Naive thymus-derived CD4-positive, alpha-beta T cell (primary cell): ENCODE data around the gene HMGCL. TPM values are rescaled to one million over a fixed set of nuclear protein-coding genes. Genes with fewer than 3 reads are reported as not detected.
A peak's percentile ranks its signal among the peaks of the same experiment; 100 is the strongest.
"Not testable (repeated sequence)": the region's sequence is repeated elsewhere in the genome, so short reads cannot be mapped to it uniquely, and the experiment has no call there.

Source experiments
- ATAC-seq: fragments of 150-1000 bp; cut with Tn5 transposase; 2 replicates; pipeline ENCODE4 v1.10.0; 2021; ENCODE audit warnings: mild to moderate bottlenecking, moderate library complexity
- CTCF ChIA-PET: fragments of 350-600 bp; sonication (Branson Sonifier 250); formaldehyde crosslinking; loops from one replicate; lab custom pipeline; 2021; ENCODE audit warnings: antibody characterized with exemption; lab: Charles Lee
- POLR2A ChIA-PET: fragments of 350-600 bp; sonication (Branson Sonifier 250); formaldehyde crosslinking; loops from one replicate; lab custom pipeline; 2021; ENCODE audit warnings: antibody characterized with exemption, inconsistent platforms; lab: Charles Lee
- DNase-seq, 9 donors: peaks; one replicate each; pipeline versions ENCODE4 v3.0.0 to v3.0.0-alpha.2; 2020 to 2022; ENCODE audit warnings: mixed read lengths in 1 of 9
- H3K27ac ChIP-seq: one replicate; pipeline ENCODE4 v1.7.0; 2013; ENCODE audit warnings: mild to moderate bottlenecking, low read depth, low read length, moderate library complexity
- H3K27me3 ChIP-seq, 2 donors: one replicate each; pipeline ENCODE4 v1.7.0; 2013; ENCODE audit warnings: low read length in 2 of 2, mild to moderate bottlenecking in 2 of 2, moderate library complexity in 2 of 2; ENCODE audit not compliant: control insufficient read depth in 2 of 2, insufficient read depth in 2 of 2
- H3K36me3 ChIP-seq, 3 experiments: 1 replicate in 2 of 3; 2 replicates in 1 of 3; pipeline ENCODE4 v1.7.0; 2013; ENCODE audit warnings: low read length in 3 of 3, mild to moderate bottlenecking in 3 of 3, moderate library complexity in 1 of 3; ENCODE audit not compliant: insufficient read depth in 3 of 3, control insufficient read depth in 2 of 3
- H3K4me1 ChIP-seq, 2 donors: one replicate each; pipeline ENCODE4 v1.7.0; 2013; ENCODE audit warnings: low read length in 2 of 2, mild to moderate bottlenecking in 2 of 2, moderate library complexity in 1 of 2; ENCODE audit not compliant: control insufficient read depth in 2 of 2, insufficient read depth in 2 of 2
- H3K4me3 ChIP-seq: 2 replicates; pipeline ENCODE4 v1.7.0; 2013; ENCODE audit warnings: mild to moderate bottlenecking, low read length
- H3K9me3 ChIP-seq, 3 experiments: 1 replicate in 2 of 3; 2 replicates in 1 of 3; pipeline ENCODE4 v1.7.0; 2013; ENCODE audit warnings: low read length in 3 of 3; ENCODE audit not compliant: control insufficient read depth in 2 of 3
- H3K27ac Mint-ChIP-seq, 9 donors: one replicate each; pipeline ENCODE4 v1.8.0; 2020 to 2022; ENCODE audit warnings: mixed read lengths in 9 of 9, mild to moderate bottlenecking in 8 of 9, moderate library complexity in 5 of 9, inconsistent platforms in 2 of 9
- H3K27me3 Mint-ChIP-seq, 5 donors: one replicate each; pipeline ENCODE4 v1.8.0; 2021 to 2022; ENCODE audit warnings: mixed read lengths in 5 of 5, mild to moderate bottlenecking in 1 of 5
- H3K36me3 Mint-ChIP-seq, 5 donors: one replicate each; pipeline ENCODE4 v1.8.0; 2020 to 2022; ENCODE audit warnings: mixed read lengths in 5 of 5, mild to moderate bottlenecking in 3 of 5, inconsistent platforms in 1 of 5
- H3K4me1 Mint-ChIP-seq, 7 donors: one replicate each; pipeline ENCODE4 v1.8.0; 2020 to 2022; ENCODE audit warnings: mixed read lengths in 7 of 7, mild to moderate bottlenecking in 3 of 7, inconsistent platforms in 1 of 7
- H3K4me3 Mint-ChIP-seq, 10 donors: one replicate each; pipeline ENCODE4 v1.8.0; 2020 to 2022; ENCODE audit warnings: mild to moderate bottlenecking in 10 of 10, mixed read lengths in 10 of 10, moderate library complexity in 6 of 10, inconsistent platforms in 2 of 10
- H3K9me3 Mint-ChIP-seq, 11 donors: one replicate each; pipeline ENCODE4 v1.8.0; 2020 to 2022; ENCODE audit warnings: mixed read lengths in 11 of 11, mild to moderate bottlenecking in 4 of 11, inconsistent platforms in 1 of 11, moderate library complexity in 1 of 11
- intact Hi-C, 2 donors: fragments of 100-400 bp; cut with micrococcal nuclease; formaldehyde crosslinking; loops; one replicate each; pipeline ENCODE4 v1.15.1; 2023
- polyA plus RNA-seq, 2 donors: library from polyadenylated mRNA; unstranded; fragments of 300-500 nt; fragmentation: Illumina TruSeq; gene quantifications; one replicate each; pipeline ENCODE4 v1.2.3, GENCODE V29; 2021
- total RNA-seq, 6 experiments: library from RNA in 5 of 6; stranded (reverse) in 5 of 6; gene quantifications; 1 replicate in 5 of 6; 2 replicates in 1 of 6; pipeline ENCODE4 v1.2.3 and lab custom pipeline; 2021 to 2026

Gene HMGCL
- total and polyA plus RNA-seq, 7 experiments from 2014 or later, result 16.2 to 38.9 (median 32.6) TPM

GRCh38 chr1:23867542-23867894 lies 42.3 kb upstream of the HMGCL start:
- intact Hi-C loops, result loop anchor here in 1 of 2 donors (5.0 kb wide), 2 partner anchors 75 to 525 kb away; partner anchors contain the start of gene LYPLA2
- Mint-ChIP-seq H3K27ac (peak overlapping the region in 6 of 9 donors; percentile 34 to 92 (median 56)), H3K27me3 (peaks cover 0 to 15% (median 0%) of the 10 kb centered on the region in 5 donors), H3K4me3 (peak overlapping the region; percentile 79 to 94 (median 89)), H3K36me3 (peaks cover 0 to 15% (median 0%) of the 10 kb centered on the region in 5 donors), H3K4me1 (peaks cover 18 to 38% (median 24%) of the 10 kb centered on the region in 7 donors), H3K9me3 (no peaks in the 10 kb centered on the region)
- peaks cover 0 to 20% (median 6%) of the 10 kb centered on the region in 3 experiments for H3K36me3 ChIP-seq
- no peaks in the 10 kb centered on the region for H3K9me3 ChIP-seq
- peak overlapping the region; percentile 77 for H3K27ac ChIP-seq
- POLR2A ChIA-PET, result no interaction called here
- CTCF ChIA-PET, result interaction anchor here (1.1 to 3.7 kb wide), 2 partner anchors 48 to 57 kb away, joined by 3 to 22 read pairs; no protein-coding TSS in a partner anchor
- peak overlapping the region; percentile 81 for H3K4me3 ChIP-seq
- DNase-seq (peak in 2 of 9 donors; percentile 5 to 45), ATAC-seq (no peak)
- H3K27me3 ChIP-seq, result no peaks in the 10 kb centered on the region
- H3K4me1 ChIP-seq, result peaks cover 5 to 15% of the 10 kb centered on the region in 2 donors

- no peaks in the 10 kb centered on the region for H3K9me3 Mint-ChIP-seq
- ATAC-seq, result no peak
- no peak overlapping the region for H3K27ac ChIP-seq
- peaks cover 0 to 15% (median 0%) of the 10 kb centered on the region in 5 donors for H3K27me3 Mint-ChIP-seq
- no peak for DNase-seq
- peaks cover 5 to 15% of the 10 kb centered on the region in 2 donors for H3K4me1 ChIP-seq
- H3K4me3 ChIP-seq, result no peak overlapping the region
- H3K27ac Mint-ChIP-seq, result no peak overlapping the region
- H3K27me3 ChIP-seq, result no peaks in the 10 kb centered on the region
- H3K4me3 Mint-ChIP-seq, result peak overlapping the region in 3 of 10 donors; percentile 6 to 94 (median 13)
- peaks cover 18 to 38% (median 25%) of the 10 kb centered on the region in 7 donors for H3K4me1 Mint-ChIP-seq
- intact Hi-C loops, result loop anchor here in 1 of 2 donors (5.0 kb wide), 2 partner anchors 73 to 527 kb away; partner anchors contain the start of gene LYPLA2
- ChIA-PET CTCF (interaction anchor here (1.2 to 1.4 kb wide), 2 partner anchors 54 to 55 kb away, joined by 4 read pairs; no protein-coding TSS in a partner anchor), POLR2A (interaction anchor here (0.6 to 1.4 kb wide), 3 partner anchors 41 to 65 kb away, joined by 3 to 5 read pairs (median 4); partner anchors contain the start of genes GALE and HMGCL)
- peaks cover 0 to 23% (median 4%) of the 10 kb centered on the region in 5 donors for H3K36me3 Mint-ChIP-seq
- no peaks in the 10 kb centered on the region for H3K9me3 ChIP-seq
- H3K36me3 ChIP-seq, result peaks cover 0 to 32% (median 8%) of the 10 kb centered on the region in 3 experiments
Measured at GRCh38 chr1:23865543-23865930, 40.3 kb upstream of the HMGCL start.

DNA sequence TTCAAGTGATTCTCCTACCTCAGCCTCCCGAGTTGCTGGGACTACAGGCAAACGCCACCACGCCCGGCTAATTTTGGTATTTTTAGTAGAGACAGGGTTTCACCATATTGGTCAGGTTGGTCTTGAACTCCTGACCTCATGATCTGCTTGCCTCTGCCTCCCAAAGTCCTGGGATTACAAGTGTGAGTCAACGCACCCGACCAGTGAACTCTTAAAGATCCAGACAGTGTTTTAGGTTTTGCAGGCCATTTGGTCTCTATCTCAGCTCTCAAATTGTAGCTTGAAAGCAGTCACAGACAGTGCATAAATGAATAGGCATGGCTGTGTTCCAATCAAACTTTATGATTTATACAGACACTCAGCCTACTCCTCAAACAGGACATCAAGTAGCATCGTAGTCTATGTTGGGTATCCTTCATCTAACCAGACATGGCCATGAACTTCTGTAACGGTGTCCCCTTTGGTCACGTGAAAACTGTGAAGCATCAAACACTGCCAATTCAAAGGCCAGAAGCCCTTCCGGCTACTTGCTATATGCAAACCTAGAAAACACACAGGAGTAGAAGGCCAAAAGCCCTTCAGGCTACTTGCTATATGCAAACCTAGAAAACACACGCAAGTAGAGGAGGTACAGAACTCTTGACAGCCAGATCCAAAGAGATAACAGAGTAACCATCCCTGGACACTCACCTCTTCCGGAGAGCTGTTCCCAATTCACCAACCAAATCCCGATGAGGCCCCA lies 39.7 kb upstream of the HMGCL start:
- CTCF ChIA-PET, result interaction anchor here (0.8 to 1.4 kb wide), 3 partner anchors 54 to 55 kb away, joined by 3 to 4 read pairs (median 4); no protein-coding TSS in a partner anchor

GRCh38 chr1:23862640-23863039 lies 37.4 kb upstream of the HMGCL start:
- Histone ChIP-seq H3K4me3 (no peak overlapping the region), H3K9me3 (no peaks in the 10 kb centered on the region), H3K36me3 (peaks cover 5 to 52% (median 12%) of the 10 kb centered on the region in 3 experiments), H3K27ac (no peak overlapping the region), H3K4me1 (peaks cover 5 to 15% of the 10 kb centered on the region in 2 donors), H3K27me3 (no peaks in the 10 kb centered on the region)
- Mint-ChIP-seq H3K4me3 (no peak overlapping the region), H3K27me3 (peaks cover 0 to 3% (median 0%) of the 10 kb centered on the region in 5 donors), H3K27ac (no peak overlapping the region), H3K9me3 (no peaks in the 10 kb centered on the region), H3K4me1 (peaks cover 8 to 28% (median 13%) of the 10 kb centered on the region in 7 donors), H3K36me3 (peaks cover 2 to 39% (median 8%) of the 10 kb centered on the region in 5 donors)
- CTCF ChIA-PET, result no interaction called here
- POLR2A ChIA-PET, result no interaction called here
- DNase-seq, result no peak
- intact Hi-C loops, result no loop called here
- ATAC-seq, result no peak

More for the DNA sequence above, 39.7 kb upstream of the HMGCL start:
- Histone ChIP-seq H3K9me3 (no peaks in the 10 kb centered on the region), H3K4me3 (no peak overlapping the region), H3K36me3 (peaks cover 0 to 33% (median 8%) of the 10 kb centered on the region in 3 experiments), H3K27ac (no peak overlapping the region), H3K27me3 (no peaks in the 10 kb centered on the region), H3K4me1 (peaks cover 5 to 15% of the 10 kb centered on the region in 2 donors)
- peaks cover 0 to 23% (median 4%) of the 10 kb centered on the region in 5 donors for H3K36me3 Mint-ChIP-seq
- intact Hi-C loops, result loop anchor here in 1 of 2 donors (5.0 kb wide), 2 partner anchors 73 to 527 kb away; partner anchors contain the start of gene LYPLA2
- peak overlapping the region in 1 of 10 donors; percentile 6 for H3K4me3 Mint-ChIP-seq
- peaks cover 18 to 38% (median 25%) of the 10 kb centered on the region in 7 donors for H3K4me1 Mint-ChIP-seq
- ATAC-seq (no peak), DNase-seq (no peak)
- peaks cover 0 to 12% (median 0%) of the 10 kb centered on the region in 5 donors for H3K27me3 Mint-ChIP-seq
- no peak overlapping the region for H3K27ac Mint-ChIP-seq
- no peaks in the 10 kb centered on the region for H3K9me3 Mint-ChIP-seq
- POLR2A ChIA-PET, result interaction anchor here (0.6 to 1.4 kb wide), 2 partner anchors 46 to 65 kb away, joined by 3 to 4 read pairs; partner anchors contain the start of gene GALE

DNA sequence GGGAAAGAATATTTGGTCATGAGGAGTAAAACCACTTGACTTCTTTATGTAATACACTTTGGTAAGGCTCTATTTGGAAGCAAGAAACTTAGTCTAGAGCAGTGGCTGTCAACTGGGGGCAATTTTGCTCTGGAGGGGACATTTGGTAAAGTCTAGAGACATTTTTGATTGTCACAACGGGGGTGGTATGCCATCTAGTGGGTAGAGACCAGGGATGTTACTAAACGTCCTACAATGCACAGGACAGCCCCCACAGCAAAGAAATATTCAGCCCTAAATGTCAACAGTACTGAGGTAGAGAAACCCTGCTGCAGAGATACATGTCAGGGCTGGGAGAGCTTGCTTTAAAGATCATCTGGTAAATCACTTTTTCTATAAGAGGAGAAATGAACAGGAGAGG lies 29.3 kb upstream of the HMGCL start:
- H3K27me3 Mint-ChIP-seq, result no peaks in the 10 kb centered on the region
- H3K9me3 Mint-ChIP-seq, result no peaks in the 10 kb centered on the region
- H3K27me3 ChIP-seq, result no peaks in the 10 kb centered on the region
- no peaks in the 10 kb centered on the region for H3K9me3 ChIP-seq
- peak overlapping the region in 2 of 9 donors; percentile 30 to 36 for H3K27ac Mint-ChIP-seq
- DNase-seq (peak in 1 of 9 donors; percentile 2), ATAC-seq (no peak)
- intact Hi-C loops, result no loop called here
- no peak overlapping the region for H3K27ac ChIP-seq
- ChIA-PET CTCF (interaction anchor here (0.7 to 1.2 kb wide), 2 partner anchors 44 to 47 kb away, joined by 3 to 4 read pairs; no protein-coding TSS in a partner anchor), POLR2A (no interaction called here)
- peaks cover 4 to 38% (median 5%) of the 10 kb centered on the region in 3 experiments for H3K36me3 ChIP-seq
- peaks cover 6 to 42% (median 18%) of the 10 kb centered on the region in 5 donors for H3K36me3 Mint-ChIP-seq
- H3K4me1 ChIP-seq, result no peaks in the 10 kb centered on the region
- H3K4me3 ChIP-seq, result no peak overlapping the region
- no peak overlapping the region for H3K4me3 Mint-ChIP-seq
- peaks cover 0 to 4% (median 0%) of the 10 kb centered on the region in 7 donors for H3K4me1 Mint-ChIP-seq

- POLR2A ChIA-PET, result not testable (repeated sequence)
Measured at GRCh38 chr1:23853124-23853523, 27.9 kb upstream of the HMGCL start.

More at GRCh38 chr1:23853124-23853523, 27.9 kb upstream of the HMGCL start:
- peaks cover 11 to 42% (median 26%) of the 10 kb centered on the region in 5 donors for H3K36me3 Mint-ChIP-seq
- H3K4me1 Mint-ChIP-seq, H3K27ac Mint-ChIP-seq, H3K9me3 Mint-ChIP-seq, DNase-seq, intact Hi-C loops, H3K27ac ChIP-seq, H3K27me3 Mint-ChIP-seq, H3K9me3 ChIP-seq, H3K4me1 ChIP-seq, H3K27me3 ChIP-seq, H3K4me3 ChIP-seq, H3K4me3 Mint-ChIP-seq, CTCF ChIA-PET, ATAC-seq: not testable (repeated sequence)
- H3K36me3 ChIP-seq, result peaks cover 0 to 32% (median 4%) of the 10 kb centered on the region in 3 experiments
